ENCODE results near the gene FLOT1. TPM values are rescaled to one million over a fixed set of nuclear protein-coding genes. Genes with fewer than 3 reads are reported as not detected.

FLOT1 gene
- total RNA-seq, 1 donor from 2014 or later = 77.6 TPM

- Mint-ChIP-seq H3K9me3 (ENCODE audit: unreplicated experiment) (peaks cover 2% of the 10 kb centered on the region), H3K4me1 (ENCODE audit: low read depth, unreplicated experiment) (peaks cover 33% of the 10 kb centered on the region), H3K4me3 (ENCODE audit: unreplicated experiment) (peak overlapping the region; percentile 97), H3K36me3 (ENCODE audit: low read depth, unreplicated experiment) (peaks cover 15% of the 10 kb centered on the region), H3K27ac (ENCODE audit: unreplicated experiment) (peak overlapping the region; percentile 87), H3K27me3 (ENCODE audit: low read depth, unreplicated experiment) (no peaks in the 10 kb centered on the region)
- TF ChIP-seq EZH2 (IDR thresholded peaks at IDR 0.05; ENCODE audit: insufficient read depth, low read length) (no peak), CTCF (IDR thresholded peaks at IDR 0.05; ENCODE audit: insufficient read depth, low read depth, low read length) (no peak)
- DNase-seq (ENCODE audit: low read depth) = peak; percentile 94
- H3K36me3 ChIP-seq (ENCODE audit: insufficient read depth, low read length) = no peaks in the 10 kb centered on the region
- peak overlapping the region; percentile 87 for H3K4me3 ChIP-seq (ENCODE audit: insufficient read depth, low read depth, low read length)
- no peak for FAIRE-seq
- peak overlapping the region; percentile 95 for H3K27ac ChIP-seq (ENCODE audit: low read depth, low read length)
- H3K79me2 ChIP-seq (ENCODE audit: insufficient read depth, low read length) = peaks cover 79% of the 10 kb centered on the region
- H2AFZ ChIP-seq (ENCODE audit: low read depth, low read length) = peak overlapping the region; percentile 44
- peak overlapping the region; percentile 100 for H3K4me2 ChIP-seq (ENCODE audit: low read length)
- H3K9ac ChIP-seq (ENCODE audit: low read length) = peak overlapping the region; percentile 98
- no peaks in the 10 kb centered on the region for H3K27me3 ChIP-seq (ENCODE audit: insufficient read depth, low read length)
- H3K9me3 ChIP-seq (ENCODE audit: insufficient read depth, low read depth, low read length) = no peaks in the 10 kb centered on the region
- H4K20me1 ChIP-seq (ENCODE audit: insufficient read depth, low read length) = peaks cover 41% of the 10 kb centered on the region
- peaks cover 44% of the 10 kb centered on the region for H3K4me1 ChIP-seq (ENCODE audit: insufficient read depth, low read length)
These were observed 55.4 kb downstream of the FLOT1 start for GRCh38 chr6:30686908-30687658.

- peak within 1 kb of the TSS; percentile 44 for H2AFZ ChIP-seq (ENCODE audit: low read depth, low read length)
- no peaks in the 10 kb centered on the region for H3K9me3 ChIP-seq (ENCODE audit: insufficient read depth, low read depth, low read length)
- peak within 1 kb of the TSS; percentile 95 for H3K27ac ChIP-seq (ENCODE audit: low read depth, low read length)
- Mint-ChIP-seq H3K27me3 (ENCODE audit: low read depth, unreplicated experiment) (no peaks in the 10 kb centered on the region), H3K36me3 (ENCODE audit: low read depth, unreplicated experiment) (peaks cover 15% of the 10 kb centered on the region), H3K4me1 (ENCODE audit: low read depth, unreplicated experiment) (peaks cover 31% of the 10 kb centered on the region), H3K4me3 (ENCODE audit: unreplicated experiment) (peak within 1 kb of the TSS; percentile 97), H3K9me3 (ENCODE audit: unreplicated experiment) (peaks cover 2% of the 10 kb centered on the region), H3K27ac (ENCODE audit: unreplicated experiment) (peak within 1 kb of the TSS; percentile 94)
- H3K27me3 ChIP-seq (ENCODE audit: insufficient read depth, low read length) = no peaks in the 10 kb centered on the region
- no peaks in the 10 kb centered on the region for H3K36me3 ChIP-seq (ENCODE audit: insufficient read depth, low read length)
- FAIRE-seq (no peak), DNase-seq (ENCODE audit: low read depth) (peak; percentile 10)
- H3K4me1 ChIP-seq (ENCODE audit: insufficient read depth, low read length) = peaks cover 46% of the 10 kb centered on the region
- peak within 1 kb of the TSS; percentile 98 for H3K9ac ChIP-seq (ENCODE audit: low read length)
- peak within 1 kb of the TSS; percentile 100 for H3K4me2 ChIP-seq (ENCODE audit: low read length)
- peaks cover 88% of the 10 kb centered on the region for H3K79me2 ChIP-seq (ENCODE audit: insufficient read depth, low read length)
- H3K4me3 ChIP-seq (ENCODE audit: insufficient read depth, low read depth, low read length) = peak within 1 kb of the TSS; percentile 87
- peaks cover 49% of the 10 kb centered on the region for H4K20me1 ChIP-seq (ENCODE audit: insufficient read depth, low read length)
- TF ChIP-seq EZH2 (IDR thresholded peaks at IDR 0.05; ENCODE audit: insufficient read depth, low read length) (no peak), CTCF (IDR thresholded peaks at IDR 0.05; ENCODE audit: insufficient read depth, low read depth, low read length) (no peak)
These were observed 56.2 kb downstream of the FLOT1 start, which contains the start of gene PPP1R18 for GRCh38 chr6:30686009-30686907. Gene PPP1R18, minus strand, starts transcription at chr6:30686645. Its CDS starts 627 bp downstream, at chr6:30686018.
